Stimulated activated CD4-positive, alpha-beta T cell treated with anti-CD3 and anti-CD28 coated beads, Interleukin-12 subunit alpha, Interleukin-12 subunit beta, amount 100 ng/mL, for 48 hours (primary cell): Measurements from ENCODE around the gene MLLT1.

Experiments used
- DNase-seq, 3 donors: peaks; one replicate each; pipeline ENCODE4 v3.0.0-alpha.2; 2020; ENCODE audit warnings: low read depth in 2 of 3, low spot score in 1 of 3

The MLLT1 gene

GRCh38 chr19:6172074-6172863 lies 107.5 kb downstream of the MLLT1 start:
- no peak for DNase-seq

- DNase-seq = no peak
Observed at GRCh38 chr19:6167115-6167514, 112.7 kb downstream of the MLLT1 start.

- no peak for DNase-seq
Observed at GRCh38 chr19:6164906-6165531, 114.8 kb downstream of the MLLT1 start.

- DNase-seq = peak; percentile 1 to 37 (median 30)
Observed at GRCh38 chr19:6161271-6161850, 118.4 kb downstream of the MLLT1 start.
